Astrocyte of the spinal cord (primary cell): ENCODE results near the gene ATP6V1G1.

Source experiments
- DNase-seq: peaks from one replicate; pipeline ENCODE4 v3.0.0; 2011; ENCODE audit warnings: low read depth, low spot score
- H3K4me3 ChIP-seq: 2 replicates; pipeline ENCODE4 v1.5.1; 2011; ENCODE audit warnings: low read depth, mild to moderate bottlenecking, low read length, moderate library complexity
- CTCF ChIP-seq: IDR thresholded peaks from 2 replicates; pipeline ENCODE4 v1.5.1; 2012; ENCODE audit warnings: low read depth, mild to moderate bottlenecking, low read length, inconsistent platforms
- in situ Hi-C: cut with HindIII; loops from 2 replicates; pipeline ENCODE4 v1.10.0; 2017; ENCODE audit warnings: low sequenced_read_pairs

ATP6V1G1 gene

GRCh38 chr9:114580609-114581193 is 6.9 kb upstream of the ATP6V1G1 start:
- H3K4me3 ChIP-seq = no peak overlapping the region
- in situ Hi-C loops = no loop called here
- no peak for DNase-seq
- no peak for TF ChIP-seq CTCF

- in situ Hi-C loops = no loop called here
- TF ChIP-seq CTCF = no peak
- H3K4me3 ChIP-seq = no peak overlapping the region
- DNase-seq = no peak
Measured at GRCh38 chr9:114583371-114584155, 4.0 kb upstream of the ATP6V1G1 start.

- in situ Hi-C loops = no loop called here
- peak; percentile 44 for DNase-seq
- TF ChIP-seq CTCF = no peak
- H3K4me3 ChIP-seq = peak overlapping the region; percentile 89
Measured at GRCh38 chr9:114588210-114588609, 641 bp downstream of the ATP6V1G1 start.

- in situ Hi-C loops = no loop called here
- TF ChIP-seq CTCF = no peak
- DNase-seq = peak; percentile 47
- H3K4me3 ChIP-seq = peak overlapping the region; percentile 89
Measured at GRCh38 chr9:114588651-114589526, 1.3 kb downstream of the ATP6V1G1 start.

GRCh38 chr9:114590328-114590727 is 2.8 kb downstream of the ATP6V1G1 start:
- no peak for DNase-seq
- TF ChIP-seq CTCF = no peak
- in situ Hi-C loops = no loop called here
- no peak overlapping the region for H3K4me3 ChIP-seq

GRCh38 chr9:114591291-114591787 is 3.8 kb downstream of the ATP6V1G1 start:
- H3K4me3 ChIP-seq = no peak overlapping the region
- TF ChIP-seq CTCF = no peak
- in situ Hi-C loops = no loop called here
- no peak for DNase-seq
